Cerebellar nuclear complex (tissue), 1 donor: ENCODE results near the gene RGS10.
"Not testable (repeated sequence)": the region's sequence is repeated elsewhere in the genome, so short reads cannot be mapped to it uniquely, and the experiment has no call there.

Experiments used
- DNase-seq, 2 experiments: peaks; one replicate each; lab custom pipeline; 2025; lab: John Stamatoyannopoulos, UW

Gene RGS10

GRCh38 chr10:119538632-119539358, 3.7 kb downstream of the RGS10 start:
- no peak for DNase-seq

- DNase-seq, result no peak
Measured at GRCh38 chr10:119537953-119538630, 4.4 kb downstream of the RGS10 start.

- DNase-seq, result no peak
Measured at GRCh38 chr10:119536508-119537025, 6.0 kb downstream of the RGS10 start.

GRCh38 chr10:119535837-119536507, 6.5 kb downstream of the RGS10 start:
- no peak for DNase-seq

- DNase-seq, result no peak
Measured at GRCh38 chr10:119535305-119535704, 7.2 kb downstream of the RGS10 start.

GRCh38 chr10:119533473-119533872, 9.0 kb downstream of the RGS10 start:
- no peak for DNase-seq

- DNase-seq, result not testable (repeated sequence)
Measured at GRCh38 chr10:119532791-119533190, 9.7 kb downstream of the RGS10 start.

- DNase-seq, result not testable (repeated sequence)
Measured at GRCh38 chr10:119532251-119532650, 10.3 kb downstream of the RGS10 start.

GRCh38 chr10:119531067-119531466, 11.5 kb downstream of the RGS10 start:
- DNase-seq, result no peak

- not testable (repeated sequence) for DNase-seq
Measured at GRCh38 chr10:119528663-119529237, 13.8 kb downstream of the RGS10 start.

GRCh38 chr10:119526621-119527592, 15.6 kb downstream of the RGS10 start:
- DNase-seq, result no peak

GRCh38 chr10:119526149-119526548, 16.4 kb downstream of the RGS10 start:
- DNase-seq, result no peak

GRCh38 chr10:119525116-119525515, 17.4 kb downstream of the RGS10 start:
- no peak for DNase-seq

GRCh38 chr10:119524720-119525070, 17.8 kb downstream of the RGS10 start:
- no peak for DNase-seq

- DNase-seq, result no peak
Measured at GRCh38 chr10:119523895-119524719, 18.4 kb downstream of the RGS10 start.

- no peak for DNase-seq
Measured at GRCh38 chr10:119522747-119523426, 19.6 kb downstream of the RGS10 start.

GRCh38 chr10:119521443-119522204, 20.9 kb downstream of the RGS10 start:
- no peak for DNase-seq

- DNase-seq, result no peak
Measured at GRCh38 chr10:119520283-119520682, 22.2 kb downstream of the RGS10 start.

- DNase-seq, result no peak
Measured at GRCh38 chr10:119518936-119519335, 23.6 kb downstream of the RGS10 start.
